ENCODE data around the gene CBLB. TPM values are rescaled to one million over a fixed set of nuclear protein-coding genes. Genes with fewer than 3 reads are reported as not detected.

CBLB gene
- total and polyA plus RNA-seq, 8 donors, result 30.7 to 49.3 (median 42.6) TPM

GRCh38 chr3:105800320-105800719 is 68.5 kb downstream of the CBLB start:
- no peaks in the 10 kb centered on the region for H3K9me3 ChIP-seq
- no peak for ATAC-seq
- intact Hi-C loops (cut with DNase I), result no loop called here
- no peak overlapping the region for H3K4me3 ChIP-seq
- no peaks in the 10 kb centered on the region for H3K27me3 ChIP-seq
- H3K27ac ChIP-seq, result no peak overlapping the region
- peaks cover 0 to 17% of the 10 kb centered on the region in 2 donors for H3K4me1 ChIP-seq
- TF ChIP-seq CTCF (IDR thresholded peaks at IDR 0.05), result no peak
- H3K36me3 ChIP-seq, result no peaks in the 10 kb centered on the region
- DNase-seq, result no peak

- Histone ChIP-seq H3K4me3 (no peak overlapping the region), H3K4me1 (peaks cover 0 to 17% of the 10 kb centered on the region in 2 donors), H3K36me3 (no peaks in the 10 kb centered on the region), H3K9me3 (no peaks in the 10 kb centered on the region), H3K27ac (no peak overlapping the region), H3K27me3 (no peaks in the 10 kb centered on the region)
- intact Hi-C loops (cut with DNase I), result no loop called here
- DNase-seq (peak in 1 of 4 donors; percentile 16), ATAC-seq (no peak)
- TF ChIP-seq CTCF (IDR thresholded peaks at IDR 0.05), result no peak
Measured at GRCh38 chr3:105799286-105799685, 69.5 kb downstream of the CBLB start.

GRCh38 chr3:105798381-105798934 is 70.4 kb downstream of the CBLB start:
- no peaks in the 10 kb centered on the region for H3K27me3 ChIP-seq
- H3K4me3 ChIP-seq, result no peak overlapping the region
- H3K9me3 ChIP-seq, result no peaks in the 10 kb centered on the region
- H3K4me1 ChIP-seq, result peaks cover 0 to 17% of the 10 kb centered on the region in 2 donors
- no peak for ATAC-seq
- no peak for TF ChIP-seq CTCF (IDR thresholded peaks at IDR 0.05)
- DNase-seq, result no peak
- intact Hi-C loops (cut with DNase I), result no loop called here
- H3K36me3 ChIP-seq, result no peaks in the 10 kb centered on the region
- no peak overlapping the region for H3K27ac ChIP-seq

GRCh38 chr3:105793040-105793439 is 75.8 kb downstream of the CBLB start:
- peaks cover 5 to 16% of the 10 kb centered on the region in 2 donors for H3K4me1 ChIP-seq
- DNase-seq (no peak), ATAC-seq (no peak)
- H3K4me3 ChIP-seq, result no peak overlapping the region
- no peaks in the 10 kb centered on the region for H3K36me3 ChIP-seq
- TF ChIP-seq CTCF (IDR thresholded peaks at IDR 0.05), result no peak
- H3K9me3 ChIP-seq, result no peaks in the 10 kb centered on the region
- no peaks in the 10 kb centered on the region for H3K27me3 ChIP-seq
- intact Hi-C loops (cut with DNase I), result no loop called here
- H3K27ac ChIP-seq, result no peak overlapping the region

GRCh38 chr3:105791919-105792786 is 76.7 kb downstream of the CBLB start:
- ATAC-seq, result peak; percentile 81
- Histone ChIP-seq H3K4me3 (no peak overlapping the region), H3K9me3 (no peaks in the 10 kb centered on the region), H3K27me3 (no peaks in the 10 kb centered on the region), H3K27ac (peak overlapping the region in 1 of 2 donors; percentile 17), H3K4me1 (peaks cover 5 to 16% of the 10 kb centered on the region in 2 donors), H3K36me3 (no peaks in the 10 kb centered on the region)
- intact Hi-C loops (cut with DNase I), result no loop called here
- DNase-seq, result no peak
- TF ChIP-seq CTCF (IDR thresholded peaks at IDR 0.05), result no peak
